Measurements from ENCODE around the gene LEMD2.

The LEMD2 gene

GRCh38 chr6:33809594-33809993 lies 20.7 kb upstream of the LEMD2 start:
- no peak overlapping the region for H3K4me3 ChIP-seq (replicated peaks; ENCODE audit: low read depth, low read length)
- no peak for DNase-seq (ENCODE audit: extremely low read depth, low read depth)
- no peak for TF ChIP-seq CTCF (IDR thresholded peaks at IDR 0.05; ENCODE audit: low read depth, low read length, missing control alignments)

- H3K4me3 ChIP-seq (replicated peaks; ENCODE audit: low read depth, low read length) = no peak overlapping the region
- no peak for DNase-seq (ENCODE audit: extremely low read depth, low read depth)
- no peak for TF ChIP-seq CTCF (IDR thresholded peaks at IDR 0.05; ENCODE audit: low read depth, low read length, missing control alignments)
Observed at GRCh38 chr6:33808641-33809180, 19.8 kb upstream of the LEMD2 start.

GRCh38 chr6:33807606-33808005 lies 18.7 kb upstream of the LEMD2 start:
- TF ChIP-seq CTCF (IDR thresholded peaks at IDR 0.05; ENCODE audit: low read depth, low read length, missing control alignments) = no peak
- no peak for DNase-seq (ENCODE audit: extremely low read depth, low read depth)
- no peak overlapping the region for H3K4me3 ChIP-seq (replicated peaks; ENCODE audit: low read depth, low read length)

- no peak for DNase-seq (ENCODE audit: extremely low read depth, low read depth)
- no peak for TF ChIP-seq CTCF (IDR thresholded peaks at IDR 0.05; ENCODE audit: low read depth, low read length, missing control alignments)
- no peak overlapping the region for H3K4me3 ChIP-seq (replicated peaks; ENCODE audit: low read depth, low read length)
Observed at GRCh38 chr6:33806841-33807240, 17.9 kb upstream of the LEMD2 start.

GRCh38 chr6:33803571-33804053 lies 14.7 kb upstream of the LEMD2 start, which contains the start of gene MLN:
MLN (minus strand) TSS chr6:33804003; CDS start chr6:33801163, 2,840 bp downstream.
- H3K4me3 ChIP-seq (replicated peaks; ENCODE audit: low read depth, low read length) = no peak within 1 kb of the TSS
- TF ChIP-seq CTCF (IDR thresholded peaks at IDR 0.05; ENCODE audit: low read depth, low read length, missing control alignments) = no peak
- DNase-seq (ENCODE audit: extremely low read depth, low read depth) = no peak

- DNase-seq (ENCODE audit: extremely low read depth, low read depth) = no peak
- H3K4me3 ChIP-seq (replicated peaks; ENCODE audit: low read depth, low read length) = no peak overlapping the region
- no peak for TF ChIP-seq CTCF (IDR thresholded peaks at IDR 0.05; ENCODE audit: low read depth, low read length, missing control alignments)
Observed at GRCh38 chr6:33802186-33802958, 13.4 kb upstream of the LEMD2 start.

Data from HFF-Myc (cell line).